IPS-18a (cell line): ENCODE measurements around the gene SMOC2.
"Not testable (repeated sequence)": the region's sequence is repeated elsewhere in the genome, so short reads cannot be mapped to it uniquely, and the experiment has no call there.

Source experiments
- H3K27ac ChIP-seq: one replicate; pipeline ENCODE4 v1.5.1; 2013; ENCODE audit warnings: low read length
- H3K27me3 ChIP-seq: one replicate; pipeline ENCODE4 v1.6.1; 2013; ENCODE audit warnings: mild to moderate bottlenecking, low read length; ENCODE audit not compliant: control insufficient read depth, insufficient read depth
- H3K36me3 ChIP-seq: one replicate; pipeline ENCODE4 v1.6.1; 2013; ENCODE audit warnings: low read depth, low read length; ENCODE audit not compliant: control insufficient read depth
- H3K4me1 ChIP-seq: one replicate; pipeline ENCODE4 v1.6.1; 2013; ENCODE audit warnings: low read depth, low read length; ENCODE audit not compliant: control insufficient read depth
- H3K4me3 ChIP-seq: one replicate; pipeline ENCODE4 v1.5.1; 2013; ENCODE audit warnings: low read length
- H3K9ac ChIP-seq: one replicate; pipeline ENCODE4 v1.6.1; 2013; ENCODE audit warnings: mild to moderate bottlenecking, low read length, moderate library complexity
- H3K9me3 ChIP-seq: one replicate; pipeline ENCODE4 v1.6.1; 2013; ENCODE audit warnings: low read depth, low read length; ENCODE audit not compliant: control insufficient read depth

The SMOC2 gene

GRCh38 chr6:168573276-168573835 lies 132.4 kb downstream of the SMOC2 start:
- not testable (repeated sequence) for H3K36me3 ChIP-seq, H3K27ac ChIP-seq, H3K4me3 ChIP-seq, H3K9me3 ChIP-seq, H3K9ac ChIP-seq, H3K4me1 ChIP-seq, H3K27me3 ChIP-seq

DNA sequence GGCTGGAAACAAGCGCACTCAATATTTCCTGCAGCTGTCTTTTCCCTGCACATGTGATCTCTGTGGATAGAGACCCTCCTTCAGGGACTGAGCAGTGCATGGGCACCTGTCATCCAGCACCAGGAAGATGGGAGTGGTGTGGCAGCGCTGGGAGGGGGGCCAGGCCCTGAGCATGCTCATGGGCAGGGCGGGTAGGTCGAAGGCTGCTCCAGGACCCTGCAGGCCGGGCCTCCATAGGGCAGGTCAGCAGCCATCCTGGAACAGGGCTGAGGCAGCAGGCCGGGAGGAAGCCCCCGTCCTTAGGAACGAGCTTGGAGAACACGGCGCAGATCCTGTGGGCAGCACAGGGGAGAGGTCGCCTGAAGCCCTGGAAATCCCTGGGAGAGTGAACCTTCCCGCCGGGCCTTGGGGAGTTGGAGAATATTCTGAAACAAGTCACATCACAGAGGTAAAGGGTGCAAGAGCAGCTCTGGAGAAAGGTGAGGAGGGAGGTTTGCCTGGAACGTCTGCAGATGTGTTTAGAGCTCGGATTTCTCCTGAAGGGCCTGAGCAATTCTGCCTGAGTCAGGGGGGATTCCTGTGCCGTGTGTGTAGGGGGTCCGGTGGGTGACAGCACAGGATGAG lies 133.2 kb downstream of the SMOC2 start:
- H3K27ac ChIP-seq, result no peak overlapping the region
- H3K4me3 ChIP-seq, result no peak overlapping the region
- H3K9me3 ChIP-seq, result no peaks in the 10 kb centered on the region
- H3K27me3 ChIP-seq, result no peaks in the 10 kb centered on the region
- peaks cover 6% of the 10 kb centered on the region for H3K4me1 ChIP-seq
- no peak overlapping the region for H3K9ac ChIP-seq
- no peaks in the 10 kb centered on the region for H3K36me3 ChIP-seq

GRCh38 chr6:168574699-168575195 lies 133.8 kb downstream of the SMOC2 start:
- Histone ChIP-seq H3K9ac (no peak overlapping the region), H3K4me1 (peaks cover 10% of the 10 kb centered on the region), H3K4me3 (no peak overlapping the region), H3K27me3 (no peaks in the 10 kb centered on the region), H3K27ac (no peak overlapping the region), H3K36me3 (no peaks in the 10 kb centered on the region), H3K9me3 (no peaks in the 10 kb centered on the region)

DNA sequence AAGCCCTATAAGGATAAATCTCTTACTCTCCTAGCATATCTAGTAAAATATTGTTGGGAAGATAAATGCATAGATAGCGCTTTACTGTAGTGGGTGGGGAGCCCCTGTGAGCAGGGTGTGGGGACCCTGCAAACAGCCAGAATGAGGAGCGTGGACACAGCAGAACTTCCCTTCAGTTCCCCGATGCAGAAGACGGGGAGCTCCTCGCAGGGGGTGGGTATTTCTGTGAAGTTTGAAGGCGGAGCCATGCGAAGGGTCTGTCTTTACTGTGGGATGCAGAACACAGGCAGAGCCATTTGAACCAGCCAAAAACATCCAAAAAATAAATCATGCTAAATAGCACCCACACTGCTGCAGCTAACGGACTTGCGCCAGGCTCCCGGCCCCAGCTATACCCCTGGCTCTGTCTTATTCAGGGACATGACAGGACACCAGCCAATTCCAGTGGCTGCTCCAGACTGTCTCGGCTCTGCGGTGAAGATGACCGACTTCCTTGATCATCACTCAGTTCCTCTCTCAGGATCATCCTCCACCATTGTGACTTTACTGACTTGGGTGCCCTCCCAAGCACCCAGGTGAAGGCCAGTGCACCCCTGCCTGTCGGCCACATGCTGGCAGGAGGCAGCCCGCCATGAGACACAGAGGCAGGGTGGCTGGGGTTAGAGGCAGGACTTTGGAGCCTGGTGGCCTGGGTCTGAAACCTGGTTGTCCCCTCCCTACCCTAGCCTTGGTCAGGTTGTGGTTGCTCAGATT lies 134.5 kb downstream of the SMOC2 start:
- Histone ChIP-seq H3K9ac (no peak overlapping the region), H3K36me3 (no peaks in the 10 kb centered on the region), H3K27ac (no peak overlapping the region), H3K9me3 (no peaks in the 10 kb centered on the region), H3K4me3 (no peak overlapping the region), H3K27me3 (no peaks in the 10 kb centered on the region), H3K4me1 (peaks cover 11% of the 10 kb centered on the region)

DNA sequence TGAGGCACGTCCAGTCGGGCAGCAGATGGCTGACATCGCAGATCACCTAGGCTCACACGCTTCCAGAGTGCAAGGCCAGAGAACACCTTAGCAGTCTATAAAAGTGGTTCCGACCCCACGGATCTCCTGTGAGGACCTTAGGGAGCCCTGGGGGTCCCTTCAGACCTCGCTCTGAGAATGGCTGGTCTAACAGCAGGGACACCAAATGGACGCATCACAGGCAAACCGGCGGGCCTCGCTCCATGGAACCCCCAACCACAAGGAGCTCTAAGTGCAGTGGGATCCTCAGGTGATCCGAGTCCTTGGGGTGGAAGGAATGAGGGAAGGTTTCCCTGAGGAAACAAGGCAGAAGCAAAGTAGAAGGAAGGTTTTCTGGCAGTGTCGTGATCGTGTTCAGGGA lies 135.4 kb downstream of the SMOC2 start:
- Histone ChIP-seq H3K4me3 (no peak overlapping the region), H3K27ac (no peak overlapping the region), H3K27me3 (no peaks in the 10 kb centered on the region), H3K9me3 (no peaks in the 10 kb centered on the region), H3K9ac (no peak overlapping the region), H3K4me1 (peaks cover 11% of the 10 kb centered on the region), H3K36me3 (no peaks in the 10 kb centered on the region)

GRCh38 chr6:168577496-168577895 lies 136.5 kb downstream of the SMOC2 start:
- Histone ChIP-seq H3K4me1 (peaks cover 11% of the 10 kb centered on the region), H3K36me3 (no peaks in the 10 kb centered on the region), H3K4me3 (no peak overlapping the region), H3K27me3 (no peaks in the 10 kb centered on the region), H3K27ac (no peak overlapping the region), H3K9ac (no peak overlapping the region), H3K9me3 (no peaks in the 10 kb centered on the region)

GRCh38 chr6:168578036-168578435 lies 137.1 kb downstream of the SMOC2 start:
- no peak overlapping the region for H3K27ac ChIP-seq
- no peak overlapping the region for H3K4me3 ChIP-seq
- H3K27me3 ChIP-seq, result no peaks in the 10 kb centered on the region
- H3K9ac ChIP-seq, result no peak overlapping the region
- peaks cover 11% of the 10 kb centered on the region for H3K4me1 ChIP-seq
- H3K9me3 ChIP-seq, result no peaks in the 10 kb centered on the region
- H3K36me3 ChIP-seq, result no peaks in the 10 kb centered on the region

DNA sequence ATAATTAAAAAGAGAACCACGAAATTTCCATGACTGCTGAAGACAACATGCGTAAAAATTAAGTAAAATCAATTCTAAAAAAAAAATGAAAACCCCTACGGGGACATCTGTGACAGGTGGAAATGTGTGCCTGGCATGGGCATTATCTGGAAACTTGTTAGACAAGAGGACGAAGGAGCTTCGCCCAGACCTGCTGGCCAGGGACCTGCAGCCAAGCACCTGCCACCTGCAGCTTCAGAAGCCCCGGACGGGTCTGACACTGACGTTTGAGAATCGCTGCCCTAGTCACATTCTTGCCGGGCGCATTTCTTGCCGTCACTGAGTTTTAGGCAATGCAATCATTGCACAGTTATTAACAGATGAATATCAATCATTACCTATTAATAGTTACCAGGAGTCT lies 140.3 kb downstream of the SMOC2 start:
- Histone ChIP-seq H3K36me3 (no peaks in the 10 kb centered on the region), H3K27ac (no peak overlapping the region), H3K9ac (no peak overlapping the region), H3K9me3 (no peaks in the 10 kb centered on the region), H3K4me1 (peaks cover 5% of the 10 kb centered on the region), H3K4me3 (no peak overlapping the region), H3K27me3 (no peaks in the 10 kb centered on the region)

- Histone ChIP-seq H3K4me3 (no peak overlapping the region), H3K27ac (no peak overlapping the region), H3K9me3 (no peaks in the 10 kb centered on the region), H3K4me1 (peaks cover 5% of the 10 kb centered on the region), H3K27me3 (no peaks in the 10 kb centered on the region), H3K36me3 (no peaks in the 10 kb centered on the region), H3K9ac (no peak overlapping the region)
Observed at GRCh38 chr6:168581706-168582105, 140.7 kb downstream of the SMOC2 start.

DNA sequence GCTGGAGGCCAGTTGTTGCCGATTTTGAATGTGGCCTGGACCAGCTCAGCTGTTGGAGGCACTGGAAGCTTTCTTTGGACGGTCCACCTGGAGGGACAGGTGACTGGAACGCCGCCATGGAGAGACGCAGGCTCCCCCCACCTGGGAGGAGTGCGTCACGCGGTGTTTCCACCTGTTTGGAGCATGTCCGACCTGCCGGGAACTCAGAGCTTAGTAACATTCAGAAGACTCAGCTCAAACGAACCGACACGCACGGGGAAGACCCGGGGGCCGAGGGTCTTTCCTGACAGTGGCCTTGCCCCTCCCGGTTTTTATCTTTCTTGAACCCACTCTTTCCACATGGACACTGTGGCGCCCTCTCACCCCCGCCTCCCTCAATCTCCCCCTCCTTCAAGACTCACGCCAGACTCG lies 141.6 kb downstream of the SMOC2 start:
- Histone ChIP-seq H3K27ac (no peak overlapping the region), H3K9me3 (no peaks in the 10 kb centered on the region), H3K4me3 (no peak overlapping the region), H3K4me1 (peaks cover 5% of the 10 kb centered on the region), H3K27me3 (no peaks in the 10 kb centered on the region), H3K9ac (no peak overlapping the region), H3K36me3 (no peaks in the 10 kb centered on the region)

DNA sequence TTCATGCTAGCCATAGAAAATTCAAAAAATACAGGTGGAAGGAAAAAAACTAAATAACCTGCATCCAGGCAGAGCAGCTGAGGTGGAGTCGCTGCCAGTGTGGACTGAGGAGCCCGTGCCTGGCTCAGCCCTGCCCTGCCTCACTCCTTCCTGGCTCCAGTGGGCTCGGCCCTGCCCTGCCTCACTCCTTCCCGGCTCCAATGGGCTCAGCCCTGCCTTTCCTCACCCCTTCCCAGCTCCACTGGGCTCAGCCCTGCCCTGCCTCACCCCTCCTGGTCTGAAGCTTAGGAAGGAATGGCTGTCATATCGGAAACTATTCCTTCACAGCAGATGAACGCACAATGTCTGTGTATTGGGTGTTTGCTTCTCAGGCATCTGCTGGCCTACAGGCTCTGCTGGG lies 142.1 kb downstream of the SMOC2 start:
- H3K9ac ChIP-seq, result no peak overlapping the region
- no peaks in the 10 kb centered on the region for H3K36me3 ChIP-seq
- no peak overlapping the region for H3K4me3 ChIP-seq
- peaks cover 5% of the 10 kb centered on the region for H3K4me1 ChIP-seq
- no peaks in the 10 kb centered on the region for H3K27me3 ChIP-seq
- no peaks in the 10 kb centered on the region for H3K9me3 ChIP-seq
- H3K27ac ChIP-seq, result no peak overlapping the region

- H3K27me3 ChIP-seq, result no peaks in the 10 kb centered on the region
- H3K9me3 ChIP-seq, result no peaks in the 10 kb centered on the region
- no peaks in the 10 kb centered on the region for H3K36me3 ChIP-seq
- no peak overlapping the region for H3K9ac ChIP-seq
- no peak overlapping the region for H3K27ac ChIP-seq
- H3K4me1 ChIP-seq, result peaks cover 5% of the 10 kb centered on the region
- no peak overlapping the region for H3K4me3 ChIP-seq
Observed at GRCh38 chr6:168583821-168584220, 142.8 kb downstream of the SMOC2 start.
